Activated CD8-positive, alpha-beta memory T cell treated with anti-CD3 and anti-CD28 coated beads, Interleukin-2, amount 50 U/mL, for 24 hours (primary cell): ENCODE results near the gene KRT6A.
"Not testable (repeated sequence)": the region's sequence is repeated elsewhere in the genome, so short reads cannot be mapped to it uniquely, and the experiment has no call there.

Experiments
- DNase-seq: peaks from one replicate; pipeline ENCODE4 v3.0.0-alpha.2; 2020; ENCODE audit errors: extremely low read depth

Gene KRT6A

DNA sequence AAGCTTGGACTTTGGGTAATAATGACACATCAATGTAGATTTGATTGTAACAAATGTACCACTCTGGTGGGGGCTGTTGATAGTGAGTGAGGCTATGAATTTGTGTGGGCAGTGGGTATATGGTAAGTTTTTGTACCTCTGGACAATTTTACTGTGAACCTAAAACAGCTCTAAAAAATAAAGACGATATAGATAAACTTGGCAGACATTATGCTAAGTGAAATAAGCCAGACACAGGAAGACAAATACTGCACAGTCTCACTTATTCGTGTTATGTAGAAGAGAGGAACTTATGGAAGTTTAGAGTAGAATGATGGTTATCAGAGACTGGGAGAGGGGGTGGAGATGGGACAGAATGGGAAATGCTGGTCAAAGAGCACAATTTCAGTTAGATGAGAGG lies 28.2 kb downstream of the KRT6A start:
- no peak for DNase-seq

DNA sequence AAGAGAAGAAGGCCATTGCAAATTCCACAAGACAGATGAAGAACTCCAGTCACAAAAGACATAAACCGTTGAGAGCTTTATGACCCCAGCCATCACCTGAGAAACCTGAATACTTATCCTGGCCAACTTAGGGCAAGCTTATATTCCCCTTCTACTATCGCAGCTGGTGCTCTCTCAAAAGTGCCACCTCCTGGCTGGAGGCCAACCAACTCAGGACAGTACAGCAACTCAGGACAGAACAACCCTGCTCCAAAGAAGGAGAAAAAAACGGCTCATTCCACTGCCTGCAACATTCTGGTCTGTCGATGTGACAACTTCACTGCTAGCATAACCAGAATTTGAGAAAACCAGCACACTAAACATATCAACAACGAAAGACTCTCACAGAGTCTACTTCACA lies 31.4 kb downstream of the KRT6A start:
- no peak for DNase-seq

- no peak for DNase-seq
Measured at GRCh38 chr12:52458861-52459260, 34.2 kb downstream of the KRT6A start.

- no peak for DNase-seq
Measured at GRCh38 chr12:52455821-52456220, 37.2 kb downstream of the KRT6A start.

DNA sequence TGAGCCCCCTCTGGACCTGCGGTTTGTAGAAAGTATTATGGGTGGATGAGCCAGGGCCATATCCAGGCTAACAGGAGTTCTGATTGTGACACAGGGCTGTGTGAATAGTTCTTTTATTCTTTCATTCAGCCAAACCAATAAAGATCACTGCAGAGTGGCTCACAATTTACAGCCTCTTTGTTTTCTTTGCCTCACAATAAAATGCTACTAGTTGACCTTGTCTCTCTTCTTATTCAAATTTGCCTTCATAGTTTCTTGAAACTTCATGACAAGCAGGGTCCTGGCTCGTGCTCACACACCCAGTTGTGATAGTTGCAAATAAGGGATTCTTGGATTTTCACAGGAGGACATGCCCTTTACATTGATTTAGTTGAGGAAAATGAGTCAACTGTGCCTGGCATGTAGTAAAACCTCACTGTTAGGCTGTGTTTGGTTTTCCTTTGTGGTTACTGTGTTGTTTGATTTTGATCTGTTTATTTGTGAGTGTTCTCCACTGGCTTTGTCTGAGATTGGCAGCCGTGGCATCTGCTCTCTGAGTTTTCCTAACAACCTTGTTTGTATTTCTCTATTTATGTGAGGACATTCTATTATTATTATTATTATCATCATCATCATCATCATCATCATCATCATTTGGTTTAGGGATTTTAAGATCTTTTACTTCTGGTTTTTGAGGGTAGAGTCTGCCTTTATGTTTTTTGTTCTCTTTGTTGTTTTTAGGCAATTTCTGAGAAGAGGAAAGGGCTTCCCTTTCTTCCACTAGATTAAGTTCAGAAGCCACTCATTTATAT lies 38.5 kb downstream of the KRT6A start:
- no peak for DNase-seq

- DNase-seq: no peak
Measured at GRCh38 chr12:52452101-52452500, 41.0 kb downstream of the KRT6A start, which contains the start of gene KRT6B. TSS of gene KRT6B (minus strand) at chr12:52452146. CDS start at chr12:52452078, 68 bp downstream.

DNA sequence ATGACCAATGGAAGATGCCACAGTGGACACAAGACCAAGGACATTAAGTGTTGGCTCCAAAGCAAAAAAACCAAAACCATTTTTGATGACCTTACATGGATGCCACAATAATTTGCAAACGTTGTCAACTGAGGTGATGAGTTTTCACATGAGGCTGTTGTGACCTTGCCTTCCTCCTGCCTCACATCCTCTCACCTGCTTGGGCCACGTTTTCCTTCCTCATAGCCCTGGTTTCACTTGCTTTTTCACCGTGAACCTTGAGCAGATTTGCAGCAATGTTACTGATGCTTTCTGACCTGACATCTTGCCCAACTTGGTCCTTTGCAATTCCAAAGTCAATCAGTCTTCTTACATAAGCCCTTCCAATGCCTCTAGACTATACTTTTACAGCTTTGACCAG lies 44.8 kb downstream of the KRT6A start:
- no peak for DNase-seq

GRCh38 chr12:52447196-52447595 lies 45.9 kb downstream of the KRT6A start:
- not testable (repeated sequence) for DNase-seq

GRCh38 chr12:52446367-52447045 lies 46.6 kb downstream of the KRT6A start:
- DNase-seq: no peak

- no peak for DNase-seq
Measured at GRCh38 chr12:52445876-52446275, 47.2 kb downstream of the KRT6A start.

DNA sequence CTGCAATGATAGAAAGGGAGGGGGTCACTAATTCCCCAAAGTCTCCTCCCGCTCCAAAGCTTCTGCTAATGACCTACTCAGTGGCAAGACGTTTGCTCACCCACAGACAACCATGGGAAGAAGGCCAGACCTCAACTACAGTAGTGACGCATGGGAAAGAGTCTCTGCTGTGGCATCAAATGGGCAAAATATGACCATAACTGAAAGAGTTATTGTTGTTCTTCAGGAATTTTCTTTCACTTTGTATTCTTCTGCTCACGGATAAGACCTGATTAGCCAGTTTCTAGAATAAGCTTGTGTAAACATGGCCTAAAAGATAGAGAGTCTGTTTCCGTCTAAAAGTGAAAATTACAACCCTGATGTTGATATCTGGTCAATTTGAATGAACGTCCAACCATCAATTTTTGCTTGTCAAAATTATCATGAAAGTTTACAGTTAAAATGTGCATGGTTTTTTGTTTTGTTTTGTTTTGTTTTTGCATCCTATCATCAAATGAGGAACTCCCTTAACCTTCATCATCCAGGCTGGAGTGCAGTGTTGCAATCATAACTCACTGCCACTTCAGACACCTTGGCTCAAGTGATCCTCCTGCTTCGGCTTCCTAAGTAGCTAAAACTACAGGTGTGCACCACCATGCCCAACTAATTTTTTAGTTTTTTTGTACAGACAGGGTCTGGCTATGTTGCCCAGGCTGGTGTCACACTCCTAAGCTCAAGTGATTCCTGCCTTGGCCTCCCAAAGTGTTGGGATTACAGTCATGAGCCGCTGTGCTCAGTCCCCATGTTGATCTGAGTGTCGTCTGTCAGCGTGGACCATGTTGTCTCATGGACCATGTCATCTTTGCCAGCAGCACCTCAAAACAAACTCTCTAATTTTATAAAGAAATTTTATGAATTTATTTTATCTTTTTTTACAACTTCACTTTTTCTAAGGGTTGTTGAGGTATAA lies 48.1 kb downstream of the KRT6A start:
- DNase-seq: no peak

- DNase-seq: no peak
Measured at GRCh38 chr12:52443966-52444365, 49.1 kb downstream of the KRT6A start.

DNA sequence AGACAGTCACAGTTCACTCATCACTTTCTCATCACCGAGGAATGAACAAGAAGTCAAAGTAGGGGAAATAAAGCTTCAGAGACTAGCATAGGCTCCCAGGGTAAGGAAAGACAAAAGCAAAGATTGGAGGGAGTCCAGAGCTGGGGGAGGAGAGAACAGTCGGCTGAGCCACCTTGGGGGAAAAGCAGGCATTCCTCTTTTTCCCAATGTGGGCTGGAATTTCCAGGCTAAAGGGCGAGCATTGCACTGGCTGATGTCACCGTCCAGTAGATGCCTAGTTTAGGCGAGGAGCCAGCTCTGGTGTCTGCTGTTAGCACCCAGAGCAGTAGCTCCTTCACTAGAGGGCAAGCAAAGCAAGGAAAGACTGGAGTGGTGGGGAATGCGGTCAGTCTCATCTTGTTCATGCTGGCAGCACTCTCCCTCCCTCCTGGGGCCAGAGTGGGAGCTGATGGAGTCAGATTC lies 50.4 kb downstream of the KRT6A start:
- no peak for DNase-seq

DNA sequence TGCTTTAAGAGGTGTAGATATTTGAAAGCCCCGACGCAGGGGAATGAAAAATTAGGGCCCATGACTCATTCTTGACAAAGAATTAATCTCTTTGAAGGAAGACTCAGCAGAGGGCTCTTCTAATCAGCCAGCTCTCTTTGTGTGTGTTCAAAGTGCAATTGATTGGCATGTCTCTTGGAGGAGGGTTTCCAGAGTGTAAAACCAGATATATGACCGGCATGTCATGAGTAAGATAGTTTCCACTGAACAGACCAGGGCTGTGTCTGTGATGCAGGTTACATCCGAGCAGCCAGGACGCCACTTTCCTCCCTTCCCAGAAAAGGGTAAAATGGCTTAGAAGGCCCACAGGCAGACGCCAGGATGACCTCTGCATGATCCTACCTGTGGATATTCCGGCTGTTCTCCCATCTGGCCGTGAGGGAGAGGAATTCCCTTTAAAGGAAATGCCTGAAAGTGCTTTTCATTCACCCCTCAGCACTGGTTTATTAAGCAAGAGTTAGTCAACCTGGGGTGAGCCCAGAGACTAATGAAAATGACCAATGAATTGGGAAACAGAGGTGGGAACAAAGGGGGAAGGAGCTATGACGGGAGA lies 51.6 kb downstream of the KRT6A start:
- no peak for DNase-seq

GRCh38 chr12:52440821-52441319 lies 52.2 kb downstream of the KRT6A start:
- no peak for DNase-seq

DNA sequence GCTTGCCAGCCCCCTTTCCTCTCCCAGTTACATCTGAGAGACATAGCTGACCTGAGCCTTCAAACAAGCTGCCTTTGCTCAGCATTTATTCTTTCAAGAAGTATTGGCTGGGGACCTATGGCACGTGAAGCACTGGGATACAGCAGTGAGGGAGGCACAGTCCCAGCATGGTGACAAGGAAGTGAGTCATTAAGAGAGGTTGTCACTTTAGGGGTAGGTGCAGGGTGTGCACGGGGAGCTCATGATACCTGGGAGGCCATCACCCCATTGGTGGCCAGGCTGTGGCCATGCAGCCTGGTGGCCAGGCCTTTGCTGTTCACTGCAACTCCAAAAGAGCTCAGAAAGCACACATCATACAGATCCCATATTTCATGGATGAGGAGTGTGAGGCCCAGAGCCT lies 53.2 kb downstream of the KRT6A start:
- no peak for DNase-seq

DNA sequence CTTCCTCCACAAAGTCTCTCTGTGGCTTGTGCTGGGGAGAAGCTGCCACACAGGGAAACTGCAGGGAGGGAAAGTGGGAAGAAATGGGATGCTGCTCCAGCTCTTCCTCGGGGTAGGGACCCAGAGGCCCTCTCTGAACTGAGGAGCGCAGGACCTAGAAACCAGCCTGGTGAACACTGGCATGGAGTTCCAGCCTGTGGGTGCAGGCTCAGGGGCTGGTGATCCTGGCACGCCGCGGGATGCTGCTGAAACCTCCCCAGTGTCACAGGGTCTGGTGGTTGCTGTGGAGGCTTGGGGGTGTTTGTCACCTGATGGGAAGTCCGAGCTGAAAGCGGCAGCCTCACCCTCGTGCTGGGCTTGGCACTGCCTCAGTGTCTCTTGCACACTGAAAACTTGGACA lies 53.6 kb downstream of the KRT6A start:
- DNase-seq: no peak

DNA sequence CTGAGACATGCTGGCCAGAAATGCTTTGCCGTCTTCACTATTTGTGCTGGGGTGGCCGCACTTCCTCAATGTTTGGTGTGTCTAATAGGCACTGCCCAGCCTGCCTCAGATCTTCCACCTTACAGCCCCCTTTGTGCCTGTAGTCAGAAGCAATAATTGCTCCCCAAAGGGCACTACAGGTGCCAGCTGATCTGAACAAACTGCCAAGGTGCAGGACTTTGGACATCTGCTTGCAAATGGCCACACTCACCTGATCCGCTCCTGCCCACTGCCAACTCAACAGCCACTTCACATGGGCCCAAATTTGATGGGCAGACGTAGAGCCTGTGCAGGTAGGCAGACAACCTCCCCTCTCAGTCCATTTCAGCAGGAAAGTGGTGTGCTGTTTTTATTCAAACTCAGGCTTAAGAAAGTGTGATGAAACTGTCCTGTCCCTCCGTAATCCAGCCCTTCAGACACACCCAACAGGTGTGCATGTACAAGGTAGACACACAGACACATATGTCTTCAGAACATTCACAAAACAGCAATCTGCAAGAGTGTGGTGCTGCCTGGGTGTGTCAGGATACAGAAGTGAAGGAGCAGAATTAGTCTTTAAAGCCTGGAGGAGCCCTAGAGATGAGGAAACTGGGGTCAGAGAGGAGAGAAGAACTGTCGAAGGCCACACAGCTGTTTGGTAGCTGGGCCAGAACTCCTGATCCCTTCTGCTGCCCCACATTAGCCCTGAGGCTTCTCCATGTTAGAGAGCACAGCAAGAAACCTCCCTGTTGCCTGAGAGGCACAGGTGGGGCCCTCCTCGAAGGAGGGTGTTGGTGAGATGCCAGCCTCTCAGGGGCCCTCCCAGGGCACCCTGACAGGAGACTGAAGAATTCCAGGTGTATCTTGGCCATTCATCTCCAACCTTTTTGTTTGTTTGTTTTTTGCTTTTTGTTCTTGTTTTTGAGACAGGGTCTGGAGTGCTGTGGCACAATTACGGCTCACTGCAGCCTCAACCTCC lies 54.5 kb downstream of the KRT6A start:
- no peak for DNase-seq

DNA sequence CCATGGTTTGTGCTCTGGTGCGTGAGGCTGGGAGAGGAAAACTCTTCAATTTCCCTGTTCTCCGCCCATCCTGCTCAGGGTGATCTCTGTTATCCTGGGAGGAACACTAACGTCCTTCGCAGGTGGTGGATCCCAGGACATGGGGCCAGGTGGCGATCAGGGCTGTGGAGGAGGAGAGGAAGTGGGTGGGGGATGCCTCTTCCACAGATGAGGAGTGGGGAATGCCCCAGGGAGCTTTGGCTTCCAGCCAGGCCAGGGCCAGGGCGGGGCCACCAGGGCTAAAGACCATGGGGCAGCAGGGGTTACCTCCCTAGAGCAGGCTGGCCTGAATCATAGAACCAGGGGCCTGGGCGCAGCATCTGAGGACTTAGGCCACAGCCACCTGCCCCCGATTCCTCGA lies 55.5 kb downstream of the KRT6A start:
- no peak for DNase-seq
